ENCODE results near the gene SKAP1. TPM values are rescaled to one million over a fixed set of nuclear protein-coding genes. Genes with fewer than 3 reads are reported as not detected.

SKAP1 gene
- not detected in 2 replicates for total RNA-seq (ENCODE audit: low replicate concordance)

DNA sequence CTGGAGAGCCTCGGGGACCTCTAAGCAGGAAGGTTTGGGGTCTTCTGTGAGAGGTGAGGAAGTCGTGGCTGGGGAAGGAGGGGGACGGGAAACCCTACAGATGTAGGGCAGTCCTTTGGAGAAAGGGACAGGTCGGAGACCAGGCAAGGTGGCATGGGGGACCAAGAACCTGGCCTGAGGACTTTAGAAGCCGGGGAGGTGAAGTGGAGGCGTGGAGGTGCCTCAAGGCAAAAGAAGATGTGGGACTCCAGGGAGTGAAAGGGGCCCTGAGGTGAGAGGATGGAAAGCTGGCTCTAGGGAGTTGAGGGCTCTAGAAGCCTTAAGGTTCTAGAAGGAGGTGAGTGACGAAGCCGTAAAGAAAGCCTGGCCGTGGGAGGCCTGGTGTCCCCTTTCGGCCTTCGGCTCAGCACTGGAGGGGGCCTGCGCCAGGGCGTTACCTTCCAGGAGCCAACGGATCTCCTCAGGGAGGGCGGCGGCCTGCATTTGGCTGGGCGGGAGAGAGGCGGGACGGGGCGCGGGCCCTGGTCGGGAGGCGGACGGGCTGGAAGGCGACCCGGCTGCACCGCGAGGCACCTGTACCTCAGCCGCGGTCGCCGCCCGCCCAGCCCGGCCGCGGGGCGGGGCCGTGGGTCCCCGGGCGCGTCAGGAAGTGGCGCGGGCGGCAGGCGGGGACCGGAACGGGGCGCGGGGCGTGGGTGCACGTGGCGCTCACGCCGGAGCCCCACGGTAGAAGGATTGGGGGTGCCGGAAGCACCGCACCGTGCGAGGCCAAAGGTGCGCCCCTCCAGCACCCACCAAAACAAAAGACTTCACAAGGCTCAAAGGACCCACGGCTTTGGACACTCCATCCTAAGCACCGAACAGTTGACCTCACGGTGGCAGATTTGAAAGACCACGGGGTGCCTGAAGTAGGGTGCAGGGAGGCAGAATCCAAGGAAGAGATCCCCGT, at the start of gene SKAP1:
Gene SKAP1, minus strand, starts transcription at position 577 of the 949 bp plus-strand sequence.

DNA sequence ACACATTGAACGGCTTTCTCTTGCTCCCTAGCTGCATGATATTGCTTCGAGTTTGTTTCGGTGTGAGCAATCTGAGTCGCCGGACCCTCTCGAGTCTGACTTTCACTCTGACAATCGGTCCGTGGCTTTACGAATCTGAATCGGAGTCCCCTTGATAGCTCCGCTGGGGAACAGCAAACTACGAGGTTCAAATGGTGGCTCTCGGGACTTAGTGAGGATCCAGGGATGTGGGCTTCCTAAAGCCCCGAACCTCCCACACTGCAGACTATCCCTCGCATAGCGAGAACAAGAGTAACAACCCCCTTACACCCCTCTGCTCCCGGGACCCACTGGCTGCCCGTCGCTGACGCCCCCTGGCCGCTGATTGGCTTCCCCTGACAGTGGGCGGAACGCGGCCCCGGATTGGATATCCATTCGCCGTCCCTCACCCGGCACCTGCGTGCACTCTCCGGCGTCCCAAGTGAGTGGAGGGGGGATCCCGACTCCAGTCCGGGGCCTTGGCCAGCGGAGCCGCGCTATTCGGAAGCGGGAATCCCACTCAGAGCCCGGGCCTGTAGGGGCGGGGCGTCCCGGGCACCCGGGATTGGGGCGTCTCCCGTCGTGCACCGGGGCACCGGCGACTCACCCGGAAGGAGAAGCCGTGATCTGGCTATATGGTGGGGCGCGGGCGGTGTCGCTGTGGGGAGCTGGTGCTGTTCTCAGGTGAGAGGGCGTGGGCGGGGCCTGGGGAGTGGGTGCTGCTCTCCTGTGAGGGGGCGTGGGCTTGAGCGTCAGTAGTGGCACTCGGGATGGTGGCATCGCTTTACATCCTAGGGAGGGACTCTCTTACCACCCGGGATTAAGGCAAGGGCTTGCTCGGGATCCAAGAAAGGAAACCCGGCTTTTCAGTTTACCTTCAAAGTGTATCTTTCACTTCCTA, 322.6 kb downstream of the SKAP1 start, which contains the start of gene SNX11:
Gene SNX11, plus strand, starts transcription at position 630 of the 919 bp plus-strand sequence. CDS start 4,278 bp downstream, outside the sequence.

DNA sequence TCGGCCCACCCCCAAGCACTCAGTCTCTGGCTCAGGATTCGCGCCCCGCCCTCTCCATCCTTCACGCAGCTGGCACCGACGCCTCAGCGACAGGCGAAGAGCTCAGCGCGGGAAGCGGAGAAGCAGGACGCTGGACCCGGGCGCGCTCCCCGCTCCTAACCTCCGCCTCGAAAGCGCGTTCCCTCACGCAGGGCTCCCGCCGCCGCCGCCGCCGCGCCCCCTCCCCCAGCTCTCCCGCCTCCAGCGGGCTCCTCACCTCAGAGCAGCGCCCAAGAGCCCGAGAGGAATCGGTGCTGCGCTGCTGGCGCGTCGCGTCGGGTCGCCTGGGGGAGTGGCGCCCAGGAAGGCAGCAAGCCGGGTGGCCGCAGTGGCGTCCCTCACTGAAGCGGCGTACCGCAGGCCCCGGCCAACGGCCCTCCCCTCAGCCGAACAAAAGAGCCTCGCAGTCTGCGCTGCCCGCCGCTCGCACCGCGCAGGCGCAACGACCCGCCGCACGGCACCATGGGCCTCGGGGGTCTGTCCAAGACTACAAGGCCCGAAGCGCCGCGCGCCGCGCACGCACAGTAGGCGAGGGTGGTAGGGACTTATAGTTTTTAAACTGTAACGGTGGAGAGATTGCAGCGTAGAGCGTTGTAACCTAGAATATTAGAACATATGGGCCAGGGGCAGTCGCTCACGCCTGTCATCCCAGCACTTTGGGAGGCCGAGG, 328.8 kb downstream of the SKAP1 start, which contains the start of gene CBX1:
Gene CBX1, minus strand, starts transcription at position 467 of the 709 bp plus-strand sequence. CDS start 24,474 bp downstream, outside the sequence.

Other genes with a start within 250 kb of the SKAP1 start
- gene HOXB1, start 100.8 kb upstream of the SKAP1 start, total RNA-seq (ENCODE audit: low replicate concordance) = not detected in 2 replicates
- gene HOXB2, start 114.9 kb upstream of the SKAP1 start, total RNA-seq (ENCODE audit: low replicate concordance) = 0.47 and 3.8 TPM in 2 replicates
- gene HOXB4, start 148.1 kb upstream of the SKAP1 start, total RNA-seq (ENCODE audit: low replicate concordance) = 0.35 and 0.90 TPM in 2 replicates
- gene HOXB3, start 160.0 kb upstream of the SKAP1 start, total RNA-seq (ENCODE audit: low replicate concordance) = 0.59 and 2.6 TPM in 2 replicates
- not detected in 2 replicates for gene HOXB5, start 163.6 kb upstream of the SKAP1 start, total RNA-seq (ENCODE audit: low replicate concordance)
- 0.08 and 0.12 TPM in 2 replicates for gene HOXB6, start 174.8 kb upstream of the SKAP1 start, total RNA-seq (ENCODE audit: low replicate concordance)
- 0.30 TPM in 1 of 2 replicates, not detected in the other for gene HOXB7, start 180.8 kb upstream of the SKAP1 start, total RNA-seq (ENCODE audit: low replicate concordance)
- not detected in 2 replicates for gene HOXB8, start 185.1 kb upstream of the SKAP1 start, total RNA-seq (ENCODE audit: low replicate concordance)
- gene HOXB9, start 196.1 kb upstream of the SKAP1 start, total RNA-seq (ENCODE audit: low replicate concordance) = not detected in 2 replicates